ENCODE results near the gene EPHB2.

EPHB2 gene

GRCh38 chr1:22801761-22802160 is 91.1 kb downstream of the EPHB2 start:
- Mint-ChIP-seq H3K4me3 (no peak overlapping the region), H3K27me3 (ENCODE audit: low read depth, poor library complexity) (peaks cover 16% of the 10 kb centered on the region), H3K27ac (peak overlapping the region; percentile 55), H3K9me3 (no peaks in the 10 kb centered on the region), H3K36me3 (ENCODE audit: low read depth) (no peaks in the 10 kb centered on the region), H3K4me1 (peaks cover 81% of the 10 kb centered on the region)
- DNase-seq = peak; percentile 51
- no peak for TF ChIP-seq CTCF (IDR thresholded peaks at IDR 0.05)

GRCh38 chr1:22803833-22804232 is 93.2 kb downstream of the EPHB2 start:
- H3K4me1 Mint-ChIP-seq = peaks cover 80% of the 10 kb centered on the region
- no peak overlapping the region for H3K27ac Mint-ChIP-seq
- TF ChIP-seq CTCF (IDR thresholded peaks at IDR 0.05) = no peak
- H3K4me3 Mint-ChIP-seq = no peak overlapping the region
- DNase-seq = no peak
- H3K27me3 Mint-ChIP-seq (ENCODE audit: low read depth, poor library complexity) = peaks cover 16% of the 10 kb centered on the region
- no peaks in the 10 kb centered on the region for H3K36me3 Mint-ChIP-seq (ENCODE audit: low read depth)
- H3K9me3 Mint-ChIP-seq = no peaks in the 10 kb centered on the region

GRCh38 chr1:22804406-22804805 is 93.8 kb downstream of the EPHB2 start:
- H3K4me3 Mint-ChIP-seq = no peak overlapping the region
- H3K9me3 Mint-ChIP-seq = no peaks in the 10 kb centered on the region
- no peaks in the 10 kb centered on the region for H3K36me3 Mint-ChIP-seq (ENCODE audit: low read depth)
- H3K27ac Mint-ChIP-seq = no peak overlapping the region
- H3K4me1 Mint-ChIP-seq = peaks cover 80% of the 10 kb centered on the region
- DNase-seq = no peak
- no peak for TF ChIP-seq CTCF (IDR thresholded peaks at IDR 0.05)
- H3K27me3 Mint-ChIP-seq (ENCODE audit: low read depth, poor library complexity) = peaks cover 16% of the 10 kb centered on the region

- Mint-ChIP-seq H3K4me1 (peaks cover 79% of the 10 kb centered on the region), H3K9me3 (no peaks in the 10 kb centered on the region), H3K27ac (no peak overlapping the region), H3K36me3 (ENCODE audit: low read depth) (no peaks in the 10 kb centered on the region), H3K27me3 (ENCODE audit: low read depth, poor library complexity) (peaks cover 15% of the 10 kb centered on the region), H3K4me3 (no peak overlapping the region)
- no peak for TF ChIP-seq CTCF (IDR thresholded peaks at IDR 0.05)
- DNase-seq = no peak
These were observed 94.5 kb downstream of the EPHB2 start for GRCh38 chr1:22804969-22805671.

GRCh38 chr1:22805672-22806038 is 95.0 kb downstream of the EPHB2 start:
- Mint-ChIP-seq H3K36me3 (ENCODE audit: low read depth) (no peaks in the 10 kb centered on the region), H3K9me3 (no peaks in the 10 kb centered on the region), H3K27ac (no peak overlapping the region), H3K27me3 (ENCODE audit: low read depth, poor library complexity) (peaks cover 16% of the 10 kb centered on the region), H3K4me3 (no peak overlapping the region), H3K4me1 (peaks cover 73% of the 10 kb centered on the region)
- no peak for DNase-seq
- no peak for TF ChIP-seq CTCF (IDR thresholded peaks at IDR 0.05)

GRCh38 chr1:22806584-22806983 is 95.9 kb downstream of the EPHB2 start:
- no peaks in the 10 kb centered on the region for H3K36me3 Mint-ChIP-seq (ENCODE audit: low read depth)
- TF ChIP-seq CTCF (IDR thresholded peaks at IDR 0.05) = no peak
- H3K27me3 Mint-ChIP-seq (ENCODE audit: low read depth, poor library complexity) = peaks cover 21% of the 10 kb centered on the region
- H3K27ac Mint-ChIP-seq = no peak overlapping the region
- no peak overlapping the region for H3K4me3 Mint-ChIP-seq
- DNase-seq = no peak
- H3K4me1 Mint-ChIP-seq = peaks cover 64% of the 10 kb centered on the region
- H3K9me3 Mint-ChIP-seq = no peaks in the 10 kb centered on the region

All from nephron progenitor cell (in vitro differentiated cells).